ENCODE measurements around the gene NTMT1.
A peak's percentile ranks its signal among the peaks of the same experiment; 100 is the strongest.

Gene NTMT1

GRCh38 chr9:129626079-129626624, at the start of gene NTMT1:
Gene NTMT1 (plus strand): TSS chr9:129626163. CDS start chr9:129632704, 6,541 bp downstream.
- no peaks in the 10 kb centered on the region for H3K9me3 ChIP-seq
- peaks cover 55% of the 10 kb centered on the region in 2 experiments for H3K4me1 ChIP-seq (ENCODE audit: control insufficient read depth in 1 of 2, insufficient read depth in 1 of 2, low read depth in 1 of 2, low read length in 1 of 2)
- H3K36me3 ChIP-seq = no peaks in the 10 kb centered on the region
- peak within 1 kb of the TSS; percentile 80 to 93 for H3K4me3 ChIP-seq (ENCODE audit: low read depth in 1 of 2, low read length in 1 of 2)
- peak; percentile 39 for TF ChIP-seq CTCF (IDR thresholded peaks at IDR 0.05)
- peak within 1 kb of the TSS; percentile 97 for H3K27ac ChIP-seq
- H3K27me3 ChIP-seq = peaks cover 8% of the 10 kb centered on the region

- Histone ChIP-seq H3K9me3 (no peaks in the 10 kb centered on the region), H3K4me1 (ENCODE audit: control insufficient read depth in 1 of 2, insufficient read depth in 1 of 2, low read depth in 1 of 2, low read length in 1 of 2) (peaks cover 13 to 18% of the 10 kb centered on the region in 2 experiments), H3K27me3 (no peaks in the 10 kb centered on the region), H3K27ac (no peak overlapping the region), H3K4me3 (ENCODE audit: low read depth in 1 of 2, low read length in 1 of 2) (no peak overlapping the region), H3K36me3 (no peaks in the 10 kb centered on the region)
- no peak for TF ChIP-seq CTCF (IDR thresholded peaks at IDR 0.05)
These were observed 49.1 kb upstream of the NTMT1 start for GRCh38 chr9:129576546-129577543.

- Histone ChIP-seq H3K36me3 (no peaks in the 10 kb centered on the region), H3K27ac (no peak overlapping the region), H3K4me3 (ENCODE audit: low read depth in 1 of 2, low read length in 1 of 2) (no peak overlapping the region), H3K27me3 (no peaks in the 10 kb centered on the region), H3K9me3 (no peaks in the 10 kb centered on the region), H3K4me1 (ENCODE audit: control insufficient read depth in 1 of 2, insufficient read depth in 1 of 2, low read depth in 1 of 2, low read length in 1 of 2) (peaks cover 18 to 22% of the 10 kb centered on the region in 2 experiments)
- TF ChIP-seq CTCF (IDR thresholded peaks at IDR 0.05) = no peak
These were observed 46.7 kb upstream of the NTMT1 start for GRCh38 chr9:129579294-129579693.

- Histone ChIP-seq H3K27ac (no peak overlapping the region), H3K4me3 (ENCODE audit: low read depth in 1 of 2, low read length in 1 of 2) (no peak overlapping the region), H3K27me3 (no peaks in the 10 kb centered on the region), H3K36me3 (no peaks in the 10 kb centered on the region), H3K4me1 (ENCODE audit: control insufficient read depth in 1 of 2, insufficient read depth in 1 of 2, low read depth in 1 of 2, low read length in 1 of 2) (peaks cover 19 to 21% of the 10 kb centered on the region in 2 experiments), H3K9me3 (no peaks in the 10 kb centered on the region)
- no peak for TF ChIP-seq CTCF (IDR thresholded peaks at IDR 0.05)
These were observed 45.6 kb upstream of the NTMT1 start for GRCh38 chr9:129580211-129580915.

- Histone ChIP-seq H3K9me3 (no peaks in the 10 kb centered on the region), H3K27me3 (no peaks in the 10 kb centered on the region), H3K4me3 (ENCODE audit: low read depth in 1 of 2, low read length in 1 of 2) (no peak overlapping the region), H3K36me3 (no peaks in the 10 kb centered on the region), H3K4me1 (ENCODE audit: control insufficient read depth in 1 of 2, insufficient read depth in 1 of 2, low read depth in 1 of 2, low read length in 1 of 2) (peaks cover 14 to 15% of the 10 kb centered on the region in 2 experiments), H3K27ac (no peak overlapping the region)
- no peak for TF ChIP-seq CTCF (IDR thresholded peaks at IDR 0.05)
These were observed 44.3 kb upstream of the NTMT1 start for GRCh38 chr9:129581505-129582189.

Measured in neutrophil (primary cell).